K562 (cell line): ENCODE data around the gene DMD. TPM values are rescaled to one million over a fixed set of nuclear protein-coding genes. Genes with fewer than 3 reads are reported as not detected.

ENCODE experiments used
- ARID1B ChIP-seq: fragments of 450-650 bp; IDR thresholded peaks from 2 replicates; pipeline ENCODE4 v1.6.1; 2016; ENCODE audit warnings: antibody characterized with exemption, mild to moderate bottlenecking, inconsistent platforms
- ARNT ChIP-seq, 2 experiments: fragments of 450-650 bp; IDR thresholded peaks; 2 replicates each; pipeline ENCODE4 v1.6.1; 2016; ENCODE audit warnings: mild to moderate bottlenecking in 1 of 2
- CREB1 ChIP-seq, 2 experiments: sonication (generic) in 1 of 2; formaldehyde crosslinking in 1 of 2; IDR thresholded peaks; 2 replicates each; pipeline versions ENCODE4 v1.6.1 to v1.8.0; 2012 to 2022; ENCODE audit warnings: inconsistent platforms in 1 of 2, mild to moderate bottlenecking in 1 of 2, missing genetic modification reagents in 1 of 2, moderate library complexity in 1 of 2
- ILF3 ChIP-seq: fragments of 450-650 bp; IDR thresholded peaks from 2 replicates; pipeline ENCODE4 v1.6.1; 2018; ENCODE audit warnings: antibody characterized with exemption, mild to moderate bottlenecking, moderate library complexity, borderline replicate concordance
- KLF10 ChIP-seq: fragments of 250-450 bp; sonication (Bioruptor Pico); IDR thresholded peaks from 2 replicates; pipeline ENCODE4 v1.6.1; 2021; ENCODE audit warnings: matching md5 sums
- MEIS2 ChIP-seq: fragments of 450-650 bp; IDR thresholded peaks from 2 replicates; pipeline ENCODE4 v1.6.1; 2014; ENCODE audit warnings: mild to moderate bottlenecking; ENCODE audit not compliant: partially characterized antibody
- MTA2 ChIP-seq: fragments of 450-650 bp; IDR thresholded peaks from 2 replicates; pipeline ENCODE4 v1.6.1; 2016; ENCODE audit warnings: low read depth
- NBN ChIP-seq: fragments of 450-650 bp; IDR thresholded peaks from 2 replicates; pipeline ENCODE4 v1.6.1; 2016; ENCODE audit warnings: low read depth, mild to moderate bottlenecking
- NFE2 ChIP-seq: IDR thresholded peaks from 2 replicates; pipeline ENCODE4 v1.6.1; 2014; ENCODE audit warnings: antibody characterized with exemption, low read depth
- NFIC ChIP-seq: fragments of 450-650 bp; IDR thresholded peaks from 2 replicates; pipeline ENCODE4 v1.6.1; 2017; ENCODE audit warnings: mild to moderate bottlenecking, inconsistent platforms
- PRPF4 ChIP-seq: fragments of 200-400 bp; formaldehyde crosslinking; IDR thresholded peaks from one replicate; pipeline ENCODE4 v1.6.1; 2017; ENCODE audit warnings: low read length, low read depth, mild to moderate bottlenecking; ENCODE audit not compliant: insufficient read depth, poor library complexity, severe bottlenecking
- SAFB ChIP-seq: fragments of 200-400 bp; formaldehyde crosslinking; IDR thresholded peaks from 2 replicates; pipeline ENCODE4 v1.6.1; 2017; ENCODE audit warnings: low read depth, low read length, borderline replicate concordance
- SMARCC2 ChIP-seq: fragments of 450-650 bp; IDR thresholded peaks from 2 replicates; pipeline ENCODE4 v1.6.1; 2017; ENCODE audit warnings: antibody characterized with exemption, moderate library complexity, mild to moderate bottlenecking, low read depth
- SOX6 ChIP-seq: fragments of 450-650 bp; IDR thresholded peaks from 2 replicates; pipeline ENCODE4 v1.6.1; 2014; ENCODE audit warnings: mild to moderate bottlenecking
- TEAD4 ChIP-seq, 2 experiments: sonication (generic) in 1 of 2; formaldehyde crosslinking in 1 of 2; IDR thresholded peaks; 2 replicates each; pipeline versions ENCODE4 v1.6.1 to v1.8.0; 2012 to 2022; ENCODE audit warnings: borderline replicate concordance in 1 of 2, inconsistent platforms in 1 of 2, low read length in 1 of 2, mild to moderate bottlenecking in 1 of 2, missing genetic modification reagents in 1 of 2
- YY1 ChIP-seq, 3 experiments: IDR thresholded peaks; 2 replicates each; pipeline ENCODE4 v1.6.1; 2011; ENCODE audit warnings: low read length in 2 of 3, mild to moderate bottlenecking in 2 of 3, moderate library complexity in 2 of 3, borderline replicate concordance in 1 of 3, control low read depth in 1 of 3, low read depth in 1 of 3; ENCODE audit not compliant: insufficient read depth in 3 of 3, insufficient replicate concordance in 2 of 3, control insufficient read depth in 1 of 3, insufficient read length in 1 of 3; ENCODE audit errors: extremely low read depth in 1 of 3
- ZNF146 ChIP-seq: IDR thresholded peaks from one replicate; pipeline ENCODE4 v1.6.1; 2018; ENCODE audit warnings: missing compliant biosample characterization; ENCODE audit not compliant: unreplicated experiment
- ZNF263 ChIP-seq: sonication (generic); formaldehyde crosslinking; IDR thresholded peaks from 2 replicates; pipeline ENCODE4 v1.8.0; 2022; ENCODE audit warnings: mild to moderate bottlenecking, missing genetic modification reagents, borderline replicate concordance
- ZNF282 ChIP-seq: sonication (generic); formaldehyde crosslinking; IDR thresholded peaks from 2 replicates; pipeline ENCODE4 v1.8.1; 2023; ENCODE audit warnings: missing genetic modification reagents
- polyA plus RNA-seq, 8 experiments: library from polyadenylated mRNA; depleted of rRNA in 4 of 8; stranded (reverse) in 5 of 8; unstranded in 3 of 8; fragments of >200 nt; fragmentation: Nextera tagmentation in 2 of 8; fragmentation: Illumina TruSeq in 1 of 8; extraction: Ambion mirVana in 2 of 8; extraction: Trizol in 1 of 8; gene quantifications; 2 replicates each; pipeline versions ENCODE4 v1.2.1 to v1.2.3, GENCODE V29; 2011 to 2014; ENCODE audit warnings: inconsistent platforms in 1 of 8, missing spikeins in 1 of 8
- total RNA-seq, 7 experiments: library from RNA; depleted of rRNA in 6 of 7; stranded (reverse); fragments of >200 nt in 6 of 7; fragmentation: Illumina TruSeq in 2 of 7; extraction: Trizol in 2 of 7; gene quantifications; 2 replicates each; pipeline versions ENCODE4 v1.2.1 to v1.2.3, GENCODE V29; 2011 to 2021; ENCODE audit warnings: low replicate concordance in 1 of 7
- TF ChIP-seq, protein P1 (sequence below): fragments of 250-450 bp; sonication (Bioruptor Pico); IDR thresholded peaks from 2 replicates; pipeline ENCODE4 v1.5.0; 2020; ENCODE audit warnings: mild to moderate bottlenecking
- TF ChIP-seq, protein P2 (sequence below): sonication (generic); formaldehyde crosslinking; IDR thresholded peaks from 2 replicates; pipeline ENCODE4 v1.9.0; 2022; ENCODE audit warnings: mild to moderate bottlenecking, missing genetic modification reagents
- TF ChIP-seq, protein P3 (sequence below), 2 experiments: fragments of 200-800 bp in 1 of 2; sonication (Bioruptor generic) in 1 of 2; sonication (generic) in 1 of 2; formaldehyde crosslinking in 1 of 2; IDR thresholded peaks in 1 of 2; conservative IDR thresholded peaks in 1 of 2; 2 replicates each; pipeline versions ENCODE4 v1.5.0 to v1.6.1; 2016 to 2020; ENCODE audit warnings: missing compliant biosample characterization in 1 of 2, missing genetic modification characterization in 1 of 2, missing genetic modification reagents in 1 of 2
- TF ChIP-seq, protein P4 (sequence below): sonication (generic); formaldehyde crosslinking; IDR thresholded peaks from 2 replicates; pipeline ENCODE4 v1.9.0; 2022; ENCODE audit warnings: mild to moderate bottlenecking, missing genetic modification reagents

The DMD gene
- total and polyA plus RNA-seq, 9 of the 15 experiments (the other 6 are each of a cell fraction or from before 2014, with no cell fraction given), result 3.8 to 20.4 (median 11.4) TPM

DNA sequence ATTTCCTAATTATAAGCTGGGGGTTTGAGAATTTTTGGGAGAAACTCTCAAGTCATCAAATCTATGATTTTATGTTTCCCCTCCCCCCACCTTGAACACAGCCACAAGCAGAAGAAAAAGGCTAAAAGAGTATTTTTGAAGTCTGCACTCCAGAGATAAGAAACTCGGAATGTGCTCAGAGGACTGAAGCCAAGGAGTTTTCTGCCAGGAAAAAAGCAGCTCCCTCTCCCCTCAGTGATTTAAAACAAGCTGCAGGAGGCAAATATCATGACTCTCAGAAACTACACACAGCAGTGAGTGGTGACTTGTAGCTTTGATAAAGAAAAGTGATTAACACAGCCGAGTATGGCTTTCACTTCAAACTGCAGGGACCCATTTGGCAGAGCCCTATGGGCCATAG is 1339.3 kb downstream of the DMD start (continued):
- no peak for TF ChIP-seq SAFB
- peak; percentile 30; the same call in 1 of the 2 replicates for TF ChIP-seq CREB1 (IDR thresholded peaks at IDR 0.05)
- no peak for TF ChIP-seq CREB1 (CRISPR knock-in tag; IDR thresholded peaks at IDR 0.05)
- TF ChIP-seq ILF3, result no peak
- peak; percentile 39 for TF ChIP-seq MEIS2
- peak; percentile 83 for TF ChIP-seq MTA2
- no peak for TF ChIP-seq ZNF282 (CRISPR knock-in tag)
- TF ChIP-seq, protein P1, sequence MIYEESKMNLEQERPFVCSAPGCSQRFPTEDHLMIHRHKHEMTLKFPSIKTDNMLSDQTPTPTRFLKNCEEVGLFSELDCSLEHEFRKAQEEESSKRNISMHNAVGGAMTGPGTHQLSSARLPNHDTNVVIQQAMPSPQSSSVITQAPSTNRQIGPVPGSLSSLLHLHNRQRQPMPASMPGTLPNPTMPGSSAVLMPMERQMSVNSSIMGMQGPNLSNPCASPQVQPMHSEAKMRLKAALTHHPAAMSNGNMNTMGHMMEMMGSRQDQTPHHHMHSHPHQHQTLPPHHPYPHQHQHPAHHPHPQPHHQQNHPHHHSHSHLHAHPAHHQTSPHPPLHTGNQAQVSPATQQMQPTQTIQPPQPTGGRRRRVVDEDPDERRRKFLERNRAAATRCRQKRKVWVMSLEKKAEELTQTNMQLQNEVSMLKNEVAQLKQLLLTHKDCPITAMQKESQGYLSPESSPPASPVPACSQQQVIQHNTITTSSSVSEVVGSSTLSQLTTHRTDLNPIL, result no peak
- no peak for TF ChIP-seq ZNF263 (CRISPR knock-in tag)
- TF ChIP-seq TEAD4 (IDR thresholded peaks at IDR 0.05; ENCODE audit: low read length), result peak; percentile 96
- TF ChIP-seq TEAD4 (CRISPR knock-in tag; IDR thresholded peaks at IDR 0.05; ENCODE audit: borderline replicate concordance), result no peak
- TF ChIP-seq NFIC, result peak; percentile 85
- no peak for TF ChIP-seq ZNF146 (CRISPR knock-in tag)
- TF ChIP-seq, protein P2, sequence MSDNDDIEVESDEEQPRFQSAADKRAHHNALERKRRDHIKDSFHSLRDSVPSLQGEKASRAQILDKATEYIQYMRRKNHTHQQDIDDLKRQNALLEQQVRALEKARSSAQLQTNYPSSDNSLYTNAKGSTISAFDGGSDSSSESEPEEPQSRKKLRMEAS (CRISPR knock-in tag), result no peak
- TF ChIP-seq ARNT (IDR thresholded peaks at IDR 0.05), result peak in 1 of 2 experiments; percentile 65; a peak in 1 of 4 replicates
- no peak for TF ChIP-seq YY1 (IDR thresholded peaks at IDR 0.05; ENCODE audit: borderline replicate concordance in 1 of 3, control insufficient read depth in 1 of 3, extremely low read depth in 1 of 3, insufficient read depth in 3 of 3, insufficient read length in 1 of 3, insufficient replicate concordance in 2 of 3, low read depth in 1 of 3, low read length in 2 of 3)
- peak; percentile 66; the same call in 1 of the 2 replicates for TF ChIP-seq SMARCC2
- TF ChIP-seq ARID1B, result peak; percentile 95
- TF ChIP-seq NBN, result peak; percentile 68; the same call in 1 of the 2 replicates
- TF ChIP-seq, protein P3, sequence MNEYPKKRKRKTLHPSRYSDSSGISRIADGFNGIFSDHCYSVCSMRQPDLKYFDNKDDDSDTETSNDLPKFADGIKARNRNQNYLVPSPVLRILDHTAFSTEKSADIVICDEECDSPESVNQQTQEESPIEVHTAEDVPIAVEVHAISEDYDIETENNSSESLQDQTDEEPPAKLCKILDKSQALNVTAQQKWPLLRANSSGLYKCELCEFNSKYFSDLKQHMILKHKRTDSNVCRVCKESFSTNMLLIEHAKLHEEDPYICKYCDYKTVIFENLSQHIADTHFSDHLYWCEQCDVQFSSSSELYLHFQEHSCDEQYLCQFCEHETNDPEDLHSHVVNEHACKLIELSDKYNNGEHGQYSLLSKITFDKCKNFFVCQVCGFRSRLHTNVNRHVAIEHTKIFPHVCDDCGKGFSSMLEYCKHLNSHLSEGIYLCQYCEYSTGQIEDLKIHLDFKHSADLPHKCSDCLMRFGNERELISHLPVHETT (CRISPR knock-in tag; conservative IDR thresholded peaks at IDR 0.05 in 1 of 2, IDR thresholded peaks at IDR 0.05 in 1 of 2), result no peak
- no peak for TF ChIP-seq KLF10
- TF ChIP-seq, protein P4, sequence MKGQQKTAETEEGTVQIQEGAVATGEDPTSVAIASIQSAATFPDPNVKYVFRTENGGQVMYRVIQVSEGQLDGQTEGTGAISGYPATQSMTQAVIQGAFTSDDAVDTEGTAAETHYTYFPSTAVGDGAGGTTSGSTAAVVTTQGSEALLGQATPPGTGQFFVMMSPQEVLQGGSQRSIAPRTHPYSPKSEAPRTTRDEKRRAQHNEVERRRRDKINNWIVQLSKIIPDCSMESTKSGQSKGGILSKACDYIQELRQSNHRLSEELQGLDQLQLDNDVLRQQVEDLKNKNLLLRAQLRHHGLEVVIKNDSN (CRISPR knock-in tag), result no peak
- peak; percentile 57 for TF ChIP-seq SOX6
- TF ChIP-seq PRPF4, result no peak
- peak; percentile 54 for TF ChIP-seq NFE2
